Measurements from ENCODE around the gene FBXW8.
A peak's percentile ranks its signal among the peaks of the same experiment; 100 is the strongest.

The FBXW8 gene

GRCh38 chr12:117069926-117070900, 159.5 kb downstream of the FBXW8 start:
- FAIRE-seq (no peak), DNase-seq (ENCODE audit: insufficient read length, low spot score) (no peak)

GRCh38 chr12:117071009-117071408, 160.3 kb downstream of the FBXW8 start:
- DNase-seq (ENCODE audit: insufficient read length, low spot score), result no peak
- FAIRE-seq, result no peak

GRCh38 chr12:117072106-117072505, 161.4 kb downstream of the FBXW8 start:
- DNase-seq (ENCODE audit: insufficient read length, low spot score), result no peak
- no peak for FAIRE-seq

GRCh38 chr12:117072736-117073490, 162.2 kb downstream of the FBXW8 start:
- no peak for FAIRE-seq

GRCh38 chr12:117073611-117074010, 162.9 kb downstream of the FBXW8 start:
- DNase-seq (ENCODE audit: insufficient read length, low spot score), result no peak
- no peak for FAIRE-seq

More at GRCh38 chr12:117072736-117073490, 162.2 kb downstream of the FBXW8 start:
- no peak for DNase-seq (ENCODE audit: insufficient read length, low spot score)

GRCh38 chr12:117076410-117077372, 165.9 kb downstream of the FBXW8 start:
- peak; percentile 41 for DNase-seq (ENCODE audit: insufficient read length, low spot score)

GRCh38 chr12:117079487-117079886, 168.7 kb downstream of the FBXW8 start:
- DNase-seq (ENCODE audit: insufficient read length, low spot score), result no peak
- no peak for FAIRE-seq

More at GRCh38 chr12:117076410-117077372, 165.9 kb downstream of the FBXW8 start:
- FAIRE-seq, result no peak

GRCh38 chr12:117080661-117081144, 170.0 kb downstream of the FBXW8 start:
- FAIRE-seq (no peak), DNase-seq (ENCODE audit: insufficient read length, low spot score) (no peak)

All from HTR-8/SVneo (cell line).